Activated CD8-positive, alpha-beta T cell treated with anti-CD3 and anti-CD28 coated beads for 36 hours (primary cell): Measurements from ENCODE around the gene FAM53A. TPM values are rescaled to one million over a fixed set of nuclear protein-coding genes. Genes with fewer than 3 reads are reported as not detected.
A peak's percentile ranks its signal among the peaks of the same experiment; 100 is the strongest.

Source experiments
- ATAC-seq: fragments of 200-7000 bp; cut with Tn5 transposase; one replicate; pipeline ENCODE4 v1.10.0; 2021; ENCODE audit warnings: mild to moderate bottlenecking, moderate library complexity
- CTCF ChIA-PET: fragments of 350-600 bp; sonication (Branson Sonifier 250); formaldehyde crosslinking; loops from one replicate; lab custom pipeline; 2021; ENCODE audit warnings: antibody characterized with exemption; lab: Charles Lee
- POLR2A ChIA-PET: fragments of 350-600 bp; sonication (Branson Sonifier 250); formaldehyde crosslinking; loops from one replicate; lab custom pipeline; 2021; ENCODE audit warnings: antibody characterized with exemption; lab: Charles Lee
- DNase-seq: peaks from one replicate; pipeline ENCODE4 v3.0.0-alpha.2; 2020
- H3K27ac Mint-ChIP-seq: one replicate; pipeline ENCODE4 v1.8.0; 2021; ENCODE audit warnings: mild to moderate bottlenecking, mixed read lengths
- H3K27me3 Mint-ChIP-seq: one replicate; pipeline ENCODE4 v1.8.0; 2021; ENCODE audit warnings: mixed read lengths
- H3K36me3 Mint-ChIP-seq: one replicate; pipeline ENCODE4 v1.8.0; 2021; ENCODE audit warnings: low read depth, mixed read lengths
- H3K4me1 Mint-ChIP-seq: one replicate; pipeline ENCODE4 v1.8.0; 2021; ENCODE audit warnings: low read depth, mixed read lengths
- H3K4me3 Mint-ChIP-seq: one replicate; pipeline ENCODE4 v1.8.0; 2021; ENCODE audit warnings: mild to moderate bottlenecking, moderate library complexity, mixed read lengths
- H3K9me3 Mint-ChIP-seq: one replicate; pipeline ENCODE4 v1.8.0; 2021; ENCODE audit warnings: mixed read lengths
- intact Hi-C: fragments of 100-400 bp; cut with micrococcal nuclease; formaldehyde crosslinking; loops from one replicate; pipeline ENCODE4 v1.10.0; 2022
- total RNA-seq, 2 experiments: library from RNA; stranded (reverse); gene quantifications; one replicate each; pipeline ENCODE4 v1.2.3, GENCODE V29; 2021
- TF ChIP-seq, protein P1 (sequence below): fragments of 200-600 bp; IDR thresholded peaks from one replicate; pipeline ENCODE4 v1.8.0; 2022; ENCODE audit warnings: antibody characterized with exemption, mild to moderate bottlenecking

The FAM53A gene
- total RNA-seq, 2 experiments from 2014 or later = 1.2 to 1.8 TPM

- no peaks in the 10 kb centered on the region for H3K9me3 Mint-ChIP-seq
- POLR2A ChIA-PET = no interaction called here
- TF ChIP-seq, protein P1, sequence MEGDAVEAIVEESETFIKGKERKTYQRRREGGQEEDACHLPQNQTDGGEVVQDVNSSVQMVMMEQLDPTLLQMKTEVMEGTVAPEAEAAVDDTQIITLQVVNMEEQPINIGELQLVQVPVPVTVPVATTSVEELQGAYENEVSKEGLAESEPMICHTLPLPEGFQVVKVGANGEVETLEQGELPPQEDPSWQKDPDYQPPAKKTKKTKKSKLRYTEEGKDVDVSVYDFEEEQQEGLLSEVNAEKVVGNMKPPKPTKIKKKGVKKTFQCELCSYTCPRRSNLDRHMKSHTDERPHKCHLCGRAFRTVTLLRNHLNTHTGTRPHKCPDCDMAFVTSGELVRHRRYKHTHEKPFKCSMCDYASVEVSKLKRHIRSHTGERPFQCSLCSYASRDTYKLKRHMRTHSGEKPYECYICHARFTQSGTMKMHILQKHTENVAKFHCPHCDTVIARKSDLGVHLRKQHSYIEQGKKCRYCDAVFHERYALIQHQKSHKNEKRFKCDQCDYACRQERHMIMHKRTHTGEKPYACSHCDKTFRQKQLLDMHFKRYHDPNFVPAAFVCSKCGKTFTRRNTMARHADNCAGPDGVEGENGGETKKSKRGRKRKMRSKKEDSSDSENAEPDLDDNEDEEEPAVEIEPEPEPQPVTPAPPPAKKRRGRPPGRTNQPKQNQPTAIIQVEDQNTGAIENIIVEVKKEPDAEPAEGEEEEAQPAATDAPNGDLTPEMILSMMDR = no peak
- H3K36me3 Mint-ChIP-seq = no peaks in the 10 kb centered on the region
- ATAC-seq = no peak
- DNase-seq = no peak
- intact Hi-C loops = no loop called here
- H3K4me1 Mint-ChIP-seq = peaks cover 24% of the 10 kb centered on the region
- no peaks in the 10 kb centered on the region for H3K27me3 Mint-ChIP-seq
- H3K27ac Mint-ChIP-seq = no peak overlapping the region
- no peak overlapping the region for H3K4me3 Mint-ChIP-seq
- CTCF ChIA-PET = no interaction called here
These were observed 83.1 kb downstream of the FAM53A start for GRCh38 chr4:1600811-1601532.

- no peak overlapping the region for H3K27ac Mint-ChIP-seq
- no peak for ATAC-seq
- no peaks in the 10 kb centered on the region for H3K9me3 Mint-ChIP-seq
- H3K4me3 Mint-ChIP-seq = no peak overlapping the region
- no peaks in the 10 kb centered on the region for H3K36me3 Mint-ChIP-seq
- no peak for DNase-seq
- intact Hi-C loops = no loop called here
- peaks cover 19% of the 10 kb centered on the region for H3K4me1 Mint-ChIP-seq
- CTCF ChIA-PET = no interaction called here
- POLR2A ChIA-PET = no interaction called here
- TF ChIP-seq, protein P1 = no peak
- H3K27me3 Mint-ChIP-seq = no peaks in the 10 kb centered on the region
These were observed 83.8 kb downstream of the FAM53A start for GRCh38 chr4:1600211-1600780.

DNA sequence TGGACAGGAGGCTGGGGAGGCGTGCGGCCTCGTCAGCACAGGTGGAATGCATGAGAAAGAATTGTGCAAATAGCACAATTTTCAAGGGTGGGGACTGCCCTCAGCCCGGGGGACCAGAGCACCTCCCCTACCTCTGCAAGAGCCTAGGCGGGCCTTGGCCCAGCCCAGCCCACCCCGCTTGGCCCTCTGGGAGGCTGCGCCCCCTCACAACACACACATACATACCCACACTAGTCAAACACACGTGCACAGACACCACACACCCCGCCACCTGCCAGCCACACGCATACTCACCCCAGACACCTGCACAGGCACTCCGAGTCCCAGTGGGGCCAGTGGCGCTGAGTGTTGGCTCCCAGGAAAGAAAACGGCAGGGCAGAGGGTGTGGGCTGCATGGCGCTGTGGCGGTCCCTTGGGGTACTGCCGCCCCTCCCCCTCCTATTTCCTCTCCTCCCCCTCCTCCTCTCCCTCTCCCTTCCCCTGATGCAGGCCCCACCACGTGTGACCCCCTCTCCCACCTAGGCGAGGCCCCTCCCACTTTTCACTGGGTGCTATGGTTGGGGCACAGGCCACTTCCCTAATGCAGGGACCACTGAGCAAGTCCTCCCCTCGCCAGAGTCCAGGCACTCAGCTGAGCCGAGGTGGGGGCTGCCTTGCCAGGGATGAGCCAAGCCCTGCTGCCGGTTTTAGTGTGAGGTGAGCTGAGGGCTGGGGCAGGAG lies 84.5 kb downstream of the FAM53A start:
- Mint-ChIP-seq H3K4me3 (no peak overlapping the region), H3K36me3 (no peaks in the 10 kb centered on the region), H3K27ac (no peak overlapping the region), H3K27me3 (no peaks in the 10 kb centered on the region), H3K9me3 (no peaks in the 10 kb centered on the region), H3K4me1 (peaks cover 12% of the 10 kb centered on the region)
- intact Hi-C loops = no loop called here
- POLR2A ChIA-PET = no interaction called here
- TF ChIP-seq, protein P1 = no peak
- DNase-seq (peak; percentile 34), ATAC-seq (peak; percentile 43)
- CTCF ChIA-PET = no interaction called here

DNA sequence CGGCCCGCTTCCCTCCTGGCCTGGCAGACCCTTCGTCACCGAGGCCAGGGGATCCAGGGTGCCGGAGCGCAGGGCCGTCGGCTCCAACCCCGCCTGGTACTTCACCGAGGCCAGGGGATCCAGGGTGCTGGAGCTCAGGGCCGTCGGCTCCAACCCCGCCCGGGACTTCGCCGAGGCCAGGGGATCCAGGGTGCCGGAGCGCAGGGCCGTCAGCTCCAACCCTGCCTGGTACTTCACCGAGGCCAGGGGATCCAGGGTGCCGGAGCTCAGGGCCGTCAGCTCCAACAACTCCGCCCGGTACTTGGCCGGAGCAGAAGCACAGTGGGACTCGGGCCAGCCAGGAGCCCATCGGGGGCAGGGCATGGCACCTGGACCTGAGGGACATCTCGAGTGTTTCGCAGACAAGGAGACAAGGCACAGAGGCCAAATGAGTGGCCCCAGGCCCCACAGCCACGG lies 85.1 kb downstream of the FAM53A start:
- H3K4me3 Mint-ChIP-seq = no peak overlapping the region
- POLR2A ChIA-PET = no interaction called here
- TF ChIP-seq, protein P1 = no peak
- no peak for DNase-seq
- CTCF ChIA-PET = interaction anchor here (1.6 kb wide), 1 partner anchor 51 kb away, joined by 3 read pairs; no protein-coding TSS in a partner anchor
- H3K27ac Mint-ChIP-seq = no peak overlapping the region
- ATAC-seq = no peak
- peaks cover 10% of the 10 kb centered on the region for H3K4me1 Mint-ChIP-seq
- intact Hi-C loops = no loop called here
- no peaks in the 10 kb centered on the region for H3K36me3 Mint-ChIP-seq
- no peaks in the 10 kb centered on the region for H3K9me3 Mint-ChIP-seq
- H3K27me3 Mint-ChIP-seq = no peaks in the 10 kb centered on the region
